Osteoblast (primary cell): Measurements from ENCODE around the gene GRIN2D. TPM values are rescaled to one million over a fixed set of nuclear protein-coding genes. Genes with fewer than 3 reads are reported as not detected.
A peak's percentile ranks its signal among the peaks of the same experiment; 100 is the strongest.

Source experiments
- DNase-seq: peaks from one replicate; pipeline ENCODE4 v3.0.0; 2011; ENCODE audit warnings: low spot score, mixed read lengths; ENCODE audit not compliant: insufficient read length; ENCODE audit errors: missing footprints
- H2AFZ ChIP-seq: 2 replicates; pipeline ENCODE4 v1.6.0; 2011; ENCODE audit warnings: mild to moderate bottlenecking, low read length
- H3K27ac ChIP-seq: 2 replicates; pipeline ENCODE4 v1.5.1; 2011; ENCODE audit warnings: mild to moderate bottlenecking, low read depth, low read length, moderate library complexity
- H3K27me3 ChIP-seq: 2 replicates; pipeline ENCODE4 v1.6.0; 2012; ENCODE audit warnings: mild to moderate bottlenecking, control low read depth, inconsistent platforms, low read length, moderate library complexity; ENCODE audit not compliant: insufficient read depth
- H3K36me3 ChIP-seq: 2 replicates; pipeline ENCODE4 v1.5.1; 2011; ENCODE audit warnings: mild to moderate bottlenecking, low read length, control low read depth, moderate library complexity; ENCODE audit not compliant: insufficient read depth
- H3K4me1 ChIP-seq: 2 replicates; pipeline ENCODE4 v1.5.1; 2011; ENCODE audit warnings: mild to moderate bottlenecking, low read length, control low read depth, moderate library complexity; ENCODE audit not compliant: insufficient read depth
- H3K4me2 ChIP-seq: 2 replicates; pipeline ENCODE4 v1.6.0; 2011; ENCODE audit warnings: mild to moderate bottlenecking, low read length; ENCODE audit not compliant: insufficient read depth
- H3K4me3 ChIP-seq: fragments of 200-600 bp; sonication (generic); 3 replicates; pipeline ENCODE4 v1.5.1; 2012; ENCODE audit warnings: mild to moderate bottlenecking, low read length, inconsistent platforms; ENCODE audit not compliant: insufficient read depth
- H3K79me2 ChIP-seq: 2 replicates; pipeline ENCODE4 v1.6.0; 2012; ENCODE audit warnings: mild to moderate bottlenecking, low read length, control low read depth, inconsistent platforms; ENCODE audit not compliant: insufficient read depth
- H3K9me3 ChIP-seq: 2 replicates; pipeline ENCODE4 v1.5.1; 2011; ENCODE audit warnings: low read depth, low read length, control low read depth
- H4K20me1 ChIP-seq: 2 replicates; pipeline ENCODE4 v1.6.0; 2012; ENCODE audit warnings: mild to moderate bottlenecking, low read length, control low read depth; ENCODE audit not compliant: insufficient read depth
- CTCF ChIP-seq: IDR thresholded peaks from 2 replicates; pipeline ENCODE4 v1.5.1; 2011; ENCODE audit warnings: mild to moderate bottlenecking, low read depth, low read length, moderate library complexity; ENCODE audit errors: extremely low read depth
- total RNA-seq: library from RNA; depleted of rRNA; stranded (reverse); fragments of >200 nt; gene quantifications from 2 replicates; pipeline ENCODE4 v1.2.3, GENCODE V29; 2012

Gene GRIN2D
- total RNA-seq, 1 donor = under 0.01 TPM

DNA sequence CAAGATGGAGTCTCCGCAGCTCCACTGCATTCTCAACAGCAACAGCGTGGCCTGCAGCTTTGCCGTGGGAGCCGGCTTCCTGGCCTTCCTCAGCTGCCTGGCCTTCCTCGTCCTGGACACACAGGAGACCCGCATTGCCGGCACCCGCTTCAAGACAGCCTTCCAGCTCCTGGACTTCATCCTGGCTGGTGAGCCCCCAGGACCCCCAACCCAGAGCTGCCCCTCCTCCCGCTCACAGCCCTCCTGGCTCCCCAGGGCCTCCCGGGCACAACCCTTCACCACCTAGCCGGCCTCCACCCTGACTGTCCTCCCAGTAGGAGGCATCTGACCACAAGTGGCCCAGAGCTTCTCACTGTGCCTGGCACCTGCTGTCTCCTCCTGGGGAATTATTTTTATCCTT is 19.9 kb upstream of the GRIN2D start:
- Histone ChIP-seq H3K4me1 (no peaks in the 10 kb centered on the region), H3K27ac (no peak overlapping the region), H3K9me3 (no peaks in the 10 kb centered on the region), H2AFZ (no peak overlapping the region), H4K20me1 (no peaks in the 10 kb centered on the region), H3K79me2 (no peaks in the 10 kb centered on the region), H3K4me2 (no peak overlapping the region), H3K4me3 (no peak overlapping the region), H3K27me3 (no peaks in the 10 kb centered on the region), H3K36me3 (no peaks in the 10 kb centered on the region)
- no peak for DNase-seq
- no peak for TF ChIP-seq CTCF

DNA sequence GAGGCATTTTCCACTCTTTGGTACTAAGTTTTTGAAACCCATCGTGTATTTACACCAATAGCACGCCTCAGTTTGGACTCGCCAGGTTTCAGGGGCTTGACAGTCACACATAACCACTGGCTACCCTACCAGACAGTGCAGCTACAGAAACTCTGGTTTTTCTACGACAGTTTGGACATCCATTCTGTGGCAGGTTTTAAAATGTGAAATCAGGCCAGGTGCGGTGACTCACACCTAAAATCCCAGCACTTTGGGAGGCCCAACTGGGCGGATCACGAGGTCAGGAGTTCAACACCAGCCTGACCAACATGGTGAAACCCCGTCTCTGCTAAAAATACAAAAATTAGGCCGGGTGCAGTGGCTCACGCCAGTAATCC is 15.3 kb upstream of the GRIN2D start:
- H3K4me2 ChIP-seq = no peak overlapping the region
- DNase-seq = no peak
- H3K9me3 ChIP-seq = no peaks in the 10 kb centered on the region
- H3K27ac ChIP-seq = no peak overlapping the region
- H3K27me3 ChIP-seq = no peaks in the 10 kb centered on the region
- no peak overlapping the region for H3K4me3 ChIP-seq
- H3K4me1 ChIP-seq = no peaks in the 10 kb centered on the region
- peaks cover 21% of the 10 kb centered on the region for H3K36me3 ChIP-seq
- H3K79me2 ChIP-seq = no peaks in the 10 kb centered on the region
- no peak overlapping the region for H2AFZ ChIP-seq
- TF ChIP-seq CTCF = no peak
- H4K20me1 ChIP-seq = peaks cover under 1% of the 10 kb centered on the region

DNA sequence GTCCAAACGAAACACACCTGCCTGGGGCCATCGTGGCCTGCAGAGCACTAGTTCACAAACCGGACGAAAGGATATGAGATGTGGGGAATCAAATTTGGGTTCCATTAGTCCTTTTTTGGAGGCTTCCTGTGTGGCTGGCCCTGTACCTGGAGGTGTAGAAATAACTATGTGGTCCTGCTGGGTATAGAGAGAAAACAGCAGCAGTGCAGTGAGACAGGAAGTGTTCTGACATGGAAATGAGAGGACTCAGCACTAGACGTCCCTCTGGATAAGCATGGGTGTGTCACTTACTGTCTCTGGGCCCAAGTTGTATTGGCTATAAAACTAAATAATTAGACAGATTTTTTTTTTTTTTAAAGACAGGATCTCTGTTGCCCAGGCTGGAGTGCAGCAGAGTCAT is 14.4 kb upstream of the GRIN2D start:
- Histone ChIP-seq H3K4me3 (no peak overlapping the region), H3K4me1 (no peaks in the 10 kb centered on the region), H3K9me3 (no peaks in the 10 kb centered on the region), H3K27ac (no peak overlapping the region), H3K79me2 (no peaks in the 10 kb centered on the region), H3K4me2 (no peak overlapping the region), H4K20me1 (peaks cover 8% of the 10 kb centered on the region), H2AFZ (no peak overlapping the region), H3K36me3 (peaks cover 30% of the 10 kb centered on the region), H3K27me3 (no peaks in the 10 kb centered on the region)
- DNase-seq = no peak
- no peak for TF ChIP-seq CTCF

DNA sequence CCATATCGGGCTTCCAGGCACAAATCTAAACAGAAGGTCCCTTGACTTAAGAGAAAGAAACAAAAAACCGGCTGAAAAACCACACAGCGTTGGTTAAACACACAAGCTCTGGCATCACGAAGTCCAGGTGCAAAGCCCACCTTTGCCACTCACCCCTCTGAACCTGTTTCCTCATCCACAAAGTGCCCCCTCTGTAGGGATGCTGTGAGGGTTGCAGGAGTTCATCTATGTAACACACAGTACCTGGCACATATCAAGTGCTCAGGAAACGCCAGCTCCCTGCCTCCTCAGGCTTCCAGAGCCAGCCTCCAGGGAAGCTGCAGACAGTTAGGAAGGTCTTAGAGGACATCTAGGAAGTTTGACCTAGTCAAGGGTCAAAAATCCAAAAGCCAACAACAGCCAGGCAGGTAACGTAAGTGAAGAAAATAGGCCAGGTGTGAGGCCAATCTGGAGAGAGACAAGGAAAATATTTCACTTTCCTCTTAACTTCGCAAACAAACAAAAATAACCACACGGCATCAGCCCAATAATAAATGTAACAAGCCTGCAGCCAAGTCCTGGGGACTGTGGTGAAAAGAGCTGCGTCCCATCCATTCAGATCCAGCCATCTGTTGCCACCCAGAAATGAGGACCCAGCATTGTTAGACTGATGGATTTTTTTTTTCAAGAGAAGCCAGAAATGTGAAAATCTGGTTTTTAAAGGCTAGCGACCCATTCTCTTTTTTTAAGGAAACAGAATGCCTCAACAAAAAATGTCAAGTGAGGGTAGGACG is 12.1 kb upstream of the GRIN2D start:
- Histone ChIP-seq H3K79me2 (no peaks in the 10 kb centered on the region), H4K20me1 (peaks cover 26% of the 10 kb centered on the region), H2AFZ (no peak overlapping the region), H3K27me3 (no peaks in the 10 kb centered on the region), H3K9me3 (no peaks in the 10 kb centered on the region), H3K4me2 (no peak overlapping the region), H3K36me3 (peaks cover 50% of the 10 kb centered on the region), H3K27ac (no peak overlapping the region), H3K4me3 (no peak overlapping the region), H3K4me1 (no peaks in the 10 kb centered on the region)
- TF ChIP-seq CTCF = no peak
- peak; percentile 60 for DNase-seq
